Pancreas (tissue), 10 donors: ENCODE data around the gene ACAP3. TPM values are rescaled to one million over a fixed set of nuclear protein-coding genes. Genes with fewer than 3 reads are reported as not detected.
A peak's percentile ranks its signal among the peaks of the same experiment; 100 is the strongest.

Source experiments
- ATAC-seq, 4 donors: fragments of 200-7000 bp; cut with Tn5 transposase; one replicate each; pipeline versions ENCODE4 v1.8.0 to v1.9.1; 2020; ENCODE audit warnings: mild to moderate bottlenecking in 4 of 4, moderate library complexity in 4 of 4
- DNase-seq, 6 donors: peaks; one replicate each; pipeline ENCODE4 v3.0.0-alpha.2; 2020
- FAIRE-seq: peaks from 2 replicates; lab custom pipeline; 2012; peaks lifted over from hg19 to GRCh38; lab: Jason Lieb, UNC
- H3K27ac ChIP-seq, 4 donors: fragments of 200-600 bp; sonication (generic); 1 replicate in 3 of 4; 2 replicates in 1 of 4; pipeline versions ENCODE4 v1.5.0 to v1.8.0; 2020
- H3K27me3 ChIP-seq, 4 donors: fragments of 200-600 bp; one replicate each; pipeline ENCODE4 v1.8.0; 2021
- H3K36me3 ChIP-seq, 3 donors: fragments of 200-600 bp; sonication (generic) in 1 of 3; one replicate each; pipeline versions ENCODE4 v1.5.0 to v1.8.0; 2020 to 2021
- H3K4me1 ChIP-seq, 3 donors: fragments of 200-600 bp; one replicate each; pipeline ENCODE4 v1.8.0; 2021
- H3K4me3 ChIP-seq, 4 donors: fragments of 200-600 bp; sonication (generic) in 2 of 4; one replicate each; pipeline versions ENCODE4 v1.5.0 to v1.8.0; 2020 to 2021
- H3K9me3 ChIP-seq, 4 donors: fragments of 200-600 bp; one replicate each; pipeline ENCODE4 v1.8.0; 2021
- CTCF ChIP-seq, 4 donors: fragments of 200-600 bp; sonication (generic) in 3 of 4; IDR thresholded peaks; one replicate each; pipeline versions ENCODE4 v1.5.0 to v1.8.0; 2021; ENCODE audit warnings: antibody characterized with exemption in 4 of 4
- WGBS, 2 donors: extraction: QIAGEN DNeasy Blood & Tissue Kit; methylation state at CpG; one replicate each; pipeline ENCODE4 v1.1.7; 2013; 5-methylcytosine and 5-hydroxymethylcytosine counted together
- intact Hi-C, 3 donors: fragments of 100-400 bp; cut with DNase I; formaldehyde crosslinking; loops; one replicate each; pipeline versions ENCODE4 v1.11.1 to v1.14.2; 2022
- polyA plus RNA-seq, 2 donors: library from polyadenylated mRNA; stranded (reverse); fragments of 200-250 nt; gene quantifications; one replicate each; pipeline ENCODE4 v1.2.3, GENCODE V29; 2013
- total RNA-seq, 6 donors: library from RNA; stranded (reverse); fragmentation: NEBNext Ultra II Directional in 4 of 6; extraction: Animal tissue kit (Norgen Biotek cat#: 25700) in 4 of 6; gene quantifications; one replicate each; pipeline versions ENCODE4 v1.2.1 to v1.2.4, GENCODE V29; 2021 to 2023
- donor health status: healthy with polysubstance abuse.
- donor health status: DM: no; HTN: no; CAD: no; lungs with moderate emphysema.
- donor health status: DM: no; HTN: no; CAD: no.
- donor health status: control.
- donor health status: control.
- donor health status: Bipolar disorder and iron deficiency.
- donor health status: DM: yes; HTN: yes; CAD: no.
- donor health status: DM: no; HTN: no; CAD: no.
- donor health status: DM: no; HTN: no; CAD: no.
- donor health status: DM: yes; HTN: yes; CAD: no.

The ACAP3 gene
- total and polyA plus RNA-seq, 8 donors, result 15.2 to 133 (median 21.4) TPM

- Histone ChIP-seq H3K4me3 (no peak overlapping the region), H3K4me1 (peaks cover 8 to 20% (median 11%) of the 10 kb centered on the region in 3 donors), H3K27ac (no peak overlapping the region), H3K36me3 (peaks cover 0 to 7% (median 0%) of the 10 kb centered on the region in 3 donors), H3K27me3 (no peaks in the 10 kb centered on the region), H3K9me3 (no peaks in the 10 kb centered on the region)
- FAIRE-seq (no peak), ATAC-seq (no peak), DNase-seq (peak in 1 of 6 donors; percentile 38)
- WGBS, 2 donors, result 80 to 89% methylated on average over 24 of the region's 24 CpGs
- TF ChIP-seq CTCF (IDR thresholded peaks at IDR 0.05), result no peak
- intact Hi-C loops, result no loop called here
Observed at GRCh38 chr1:1343811-1344421, 36.2 kb upstream of the ACAP3 start.

GRCh38 chr1:1342584-1343115 is 34.9 kb upstream of the ACAP3 start:
- no peak for ATAC-seq

GRCh38 chr1:1342061-1342562 is 34.4 kb upstream of the ACAP3 start:
- intact Hi-C loops, result no loop called here
- Histone ChIP-seq H3K9me3 (no peaks in the 10 kb centered on the region), H3K4me3 (no peak overlapping the region), H3K36me3 (peaks cover 0 to 18% (median 5%) of the 10 kb centered on the region in 3 donors), H3K4me1 (peaks cover 8 to 15% (median 11%) of the 10 kb centered on the region in 3 donors), H3K27me3 (no peaks in the 10 kb centered on the region), H3K27ac (no peak overlapping the region)
- FAIRE-seq, result no peak
- TF ChIP-seq CTCF (IDR thresholded peaks at IDR 0.05), result no peak
- WGBS, 2 donors, result 94 to 95% methylated on average over 17 to 28 of the region's 28 CpGs
- no peak for ATAC-seq
- DNase-seq, result peak in 1 of 6 donors; percentile 44

More at GRCh38 chr1:1342584-1343115, 34.9 kb upstream of the ACAP3 start:
- Histone ChIP-seq H3K4me3 (no peak overlapping the region), H3K27me3 (no peaks in the 10 kb centered on the region), H3K36me3 (peaks cover 0 to 18% (median 5%) of the 10 kb centered on the region in 3 donors), H3K27ac (no peak overlapping the region), H3K9me3 (no peaks in the 10 kb centered on the region), H3K4me1 (peaks cover 8 to 20% (median 11%) of the 10 kb centered on the region in 3 donors)
- no peak for TF ChIP-seq CTCF (IDR thresholded peaks at IDR 0.05)
- intact Hi-C loops, result no loop called here
- FAIRE-seq (no peak), DNase-seq (peak in 1 of 6 donors; percentile 31)
- 85 to 87% methylated on average over 18 of the region's 18 CpGs for WGBS, 2 donors

- no peaks in the 10 kb centered on the region for H3K9me3 ChIP-seq
- no peaks in the 10 kb centered on the region for H3K27me3 ChIP-seq
- FAIRE-seq, result no peak
- DNase-seq, result peak in 1 of 6 donors; percentile 21
- H3K4me3 ChIP-seq, result no peak overlapping the region
- peaks cover 7 to 14% (median 8%) of the 10 kb centered on the region in 3 donors for H3K4me1 ChIP-seq
- 92 to 95% methylated on average over 17 of the region's 17 CpGs for WGBS, 2 donors
- intact Hi-C loops, result no loop called here
- TF ChIP-seq CTCF (IDR thresholded peaks at IDR 0.05), result no peak
- H3K36me3 ChIP-seq, result peaks cover 0 to 22% (median 5%) of the 10 kb centered on the region in 3 donors
- H3K27ac ChIP-seq, result no peak overlapping the region
- ATAC-seq, result no peak
Observed at GRCh38 chr1:1341549-1342021, 33.9 kb upstream of the ACAP3 start.
